Esophagus mucosa (tissue), 1 donor: ENCODE data around the gene TRMT11. TPM values are rescaled to one million over a fixed set of nuclear protein-coding genes. Genes with fewer than 3 reads are reported as not detected.
A peak's percentile ranks its signal among the peaks of the same experiment; 100 is the strongest.
"Not testable (repeated sequence)": the region's sequence is repeated elsewhere in the genome, so short reads cannot be mapped to it uniquely, and the experiment has no call there.

ENCODE experiments used
- ATAC-seq: fragments of 200-7000 bp; cut with Tn5 transposase; one replicate; pipeline ENCODE4 v1.9.1; 2020
- total RNA-seq: library from RNA; stranded (reverse); gene quantifications from one replicate; pipeline ENCODE4 v1.2.4, GENCODE V29; 2023
- donor health status: DM: yes; HTN: yes; CAD: no.

Gene TRMT11
- total RNA-seq, 1 donor from 2014 or later = 11.0 TPM

DNA sequence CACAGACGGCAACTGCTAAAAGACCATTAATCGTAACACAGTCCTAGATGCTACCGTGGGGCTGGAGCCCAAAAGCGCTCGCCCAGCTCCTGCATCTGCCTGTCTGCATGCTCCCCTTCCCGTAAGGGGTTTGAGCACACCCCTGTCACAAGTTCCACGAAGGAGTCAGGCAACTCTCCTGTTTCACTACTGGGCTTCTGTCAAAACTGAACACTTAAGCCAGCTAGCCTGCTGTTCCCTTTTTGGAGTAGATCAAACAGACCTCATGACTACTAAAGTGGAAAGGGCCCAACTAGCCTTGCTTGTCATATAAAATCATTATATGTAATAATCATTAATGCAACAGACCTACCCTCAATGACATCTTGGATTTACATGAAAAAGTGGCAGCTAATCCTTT, 61.3 kb downstream of the TRMT11 start:
- ATAC-seq = no peak

- ATAC-seq = no peak
Measured at GRCh38 chr6:126048635-126049034, 62.3 kb downstream of the TRMT11 start.

DNA sequence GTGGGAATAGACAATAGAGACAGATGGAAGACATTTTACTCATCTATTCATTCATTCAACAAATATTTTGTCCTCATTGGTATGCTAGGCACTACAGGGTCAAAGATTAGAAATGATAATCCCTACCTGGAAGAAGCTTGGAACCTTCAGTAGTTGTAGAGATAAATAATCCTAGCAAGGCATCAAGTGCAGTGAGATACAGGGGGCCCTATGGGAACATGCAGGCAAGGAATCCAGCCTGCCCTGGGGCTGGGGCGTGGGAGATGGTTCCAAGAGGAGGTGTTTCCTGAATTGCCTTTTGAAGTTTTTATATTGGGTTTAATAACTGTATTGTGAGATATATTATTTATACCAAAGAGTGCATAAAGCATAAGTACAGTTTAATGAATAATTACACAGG, 64.5 kb downstream of the TRMT11 start:
- ATAC-seq = no peak

GRCh38 chr6:126051791-126052190, 65.5 kb downstream of the TRMT11 start:
- ATAC-seq = no peak

DNA sequence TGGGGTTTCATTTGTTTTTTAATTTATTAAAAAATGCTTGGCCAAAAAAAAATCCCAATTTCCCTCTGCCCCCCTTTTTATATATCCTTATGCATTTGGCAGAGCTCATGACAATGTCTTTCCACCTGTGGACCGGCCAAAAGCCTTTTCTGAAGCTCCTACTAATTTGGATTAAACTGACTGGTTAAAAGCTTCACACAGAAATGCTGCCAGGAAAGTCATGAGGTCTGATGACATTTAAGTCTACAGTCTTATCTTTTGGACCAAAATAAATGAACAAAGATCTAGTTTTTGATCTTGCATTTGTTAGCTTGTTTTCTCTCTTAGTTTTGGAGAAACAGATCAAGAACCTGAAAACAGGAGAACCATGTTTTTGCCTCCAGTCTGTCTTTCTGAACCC, 66.1 kb downstream of the TRMT11 start:
- no peak for ATAC-seq

DNA sequence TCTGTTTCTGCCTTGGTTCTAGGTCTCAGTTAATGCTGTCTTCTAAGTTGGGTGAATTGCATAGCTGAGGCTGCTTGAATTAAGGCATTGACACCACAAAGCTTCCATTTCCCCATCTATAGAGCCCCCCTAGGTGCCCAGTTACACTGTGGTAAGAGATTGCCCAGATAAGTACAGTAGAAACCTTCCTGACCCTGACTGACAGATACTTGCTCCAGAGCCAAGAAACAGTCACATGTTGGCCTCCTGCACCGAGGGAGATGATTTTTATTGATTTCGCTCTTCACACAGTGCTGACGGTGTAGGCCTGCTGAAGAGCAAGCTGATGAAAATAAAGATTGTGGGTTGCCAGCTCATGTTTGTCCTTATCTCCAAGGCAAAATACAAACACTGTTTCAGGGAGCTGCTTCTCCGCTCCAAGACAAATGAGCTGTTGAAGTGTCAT, 67.9 kb downstream of the TRMT11 start:
- ATAC-seq = no peak

DNA sequence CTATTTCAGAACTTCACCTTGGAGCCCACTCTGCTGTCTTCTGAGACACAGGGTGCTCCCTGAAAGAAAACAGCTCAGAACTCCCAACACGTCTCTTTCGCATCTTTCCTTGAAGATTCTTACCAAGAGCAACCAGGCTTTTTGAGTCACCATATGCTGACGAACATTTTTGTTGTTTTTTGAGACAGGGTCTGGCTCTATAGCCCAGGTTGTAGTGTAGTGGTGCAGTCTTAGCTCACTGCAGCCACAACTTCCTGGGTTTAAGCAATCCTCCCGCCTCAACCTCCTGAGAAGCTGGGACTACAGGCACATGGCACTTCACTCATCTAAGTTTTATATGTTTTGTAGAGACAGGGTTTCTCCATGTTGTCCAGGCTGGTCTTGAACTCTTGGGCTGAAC, 68.5 kb downstream of the TRMT11 start:
- ATAC-seq = no peak

DNA sequence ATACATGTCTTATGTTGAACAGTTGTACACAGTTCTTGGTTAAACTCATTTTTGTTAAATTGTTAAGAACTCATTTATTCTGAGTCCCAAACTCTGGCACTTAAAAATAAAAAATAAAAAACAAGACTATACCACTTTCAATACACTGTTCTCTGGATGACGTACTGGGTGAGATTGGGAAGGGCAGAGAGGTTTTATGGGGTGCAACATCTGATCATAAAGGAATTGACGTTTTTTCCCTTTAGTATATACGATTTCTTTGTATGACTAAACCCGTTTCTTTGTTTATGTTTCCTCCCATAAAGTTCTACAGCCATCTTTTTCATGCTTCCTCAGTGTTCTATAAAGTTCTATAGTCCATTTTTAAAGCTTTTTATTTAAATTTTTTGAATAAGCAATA, 69.1 kb downstream of the TRMT11 start:
- no peak for ATAC-seq

DNA sequence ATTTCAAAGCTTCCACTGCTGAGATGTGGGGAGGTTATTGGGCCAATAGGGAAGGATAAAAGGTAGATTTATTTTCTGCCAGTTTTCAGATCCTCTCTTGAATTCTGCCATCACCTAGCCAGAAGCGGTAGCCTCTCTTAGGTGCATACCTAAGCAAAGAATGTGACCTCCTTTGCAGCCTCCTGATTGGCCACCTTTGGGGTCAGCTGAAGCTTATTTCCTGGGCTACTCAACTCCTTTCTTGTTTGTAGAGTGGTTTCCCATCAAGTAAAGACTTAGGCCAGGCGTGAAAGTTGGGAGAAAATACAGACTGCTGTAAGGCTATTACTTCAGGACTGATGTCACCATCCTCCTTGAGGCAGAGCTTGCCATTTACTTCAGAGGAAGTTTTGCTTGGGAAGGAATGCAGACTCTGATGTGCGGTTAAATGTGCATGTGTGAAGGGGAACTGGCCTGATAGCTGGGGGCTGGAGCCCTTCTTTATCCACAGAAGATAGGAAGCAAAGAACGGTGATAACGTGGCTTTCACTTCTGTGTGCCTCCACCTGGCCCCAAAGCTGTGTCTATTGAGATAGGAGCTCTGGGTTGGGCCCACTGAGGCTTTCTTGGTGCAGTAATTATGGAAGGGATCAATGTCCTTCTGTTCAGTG, 70.1 kb downstream of the TRMT11 start:
- no peak for ATAC-seq

DNA sequence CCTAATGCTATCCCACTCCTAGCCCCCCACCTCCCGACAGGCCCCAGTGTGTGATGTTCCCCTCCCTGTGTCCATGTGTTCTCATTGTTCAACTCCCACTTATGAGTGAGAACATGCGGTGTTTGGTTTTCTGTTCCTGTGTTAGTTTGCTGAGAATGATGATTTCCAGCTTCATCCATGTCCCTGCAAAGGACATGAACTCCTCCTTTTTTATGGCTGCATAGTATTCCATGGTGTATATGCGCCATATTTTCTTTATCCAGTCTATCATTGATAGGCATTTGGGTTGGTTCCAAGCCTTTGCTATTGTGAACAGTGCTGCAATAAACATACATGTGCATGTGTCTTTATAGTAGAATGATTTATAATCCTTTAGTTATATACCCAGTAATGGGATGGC, 71.7 kb downstream of the TRMT11 start:
- ATAC-seq = not testable (repeated sequence)

- no peak for ATAC-seq
Measured at GRCh38 chr6:126060400-126060799, 74.1 kb downstream of the TRMT11 start.

DNA sequence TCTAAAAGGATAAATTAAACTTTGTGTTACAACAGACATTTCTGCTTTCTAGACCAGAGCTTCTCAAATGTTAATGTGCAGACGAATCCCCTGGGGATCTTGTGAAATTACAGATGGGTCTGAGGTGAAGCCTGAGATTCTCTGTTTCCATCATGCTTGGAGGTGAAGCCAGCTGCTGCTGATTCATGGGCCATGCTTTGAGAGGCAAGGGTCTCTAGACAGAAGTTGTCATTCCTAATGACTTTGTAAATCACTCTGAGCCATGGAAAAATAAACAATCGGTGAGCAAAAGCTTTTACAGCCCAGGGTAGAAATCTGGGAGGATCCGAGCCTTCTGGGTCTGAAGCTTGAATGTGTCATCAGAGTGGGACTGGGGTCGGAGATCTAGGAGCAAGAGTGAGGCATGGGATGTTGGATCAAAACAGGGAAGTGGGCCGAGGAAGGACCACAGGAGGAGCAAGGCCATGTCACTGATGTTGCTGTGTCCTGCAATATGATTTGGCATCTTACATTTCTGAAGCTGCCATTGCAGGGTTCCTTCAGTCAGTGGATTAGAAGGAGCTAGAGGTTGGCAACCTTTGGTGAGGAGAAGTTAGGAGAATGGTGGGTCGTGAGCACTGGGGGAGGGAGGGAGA, 77.3 kb downstream of the TRMT11 start:
- no peak for ATAC-seq

DNA sequence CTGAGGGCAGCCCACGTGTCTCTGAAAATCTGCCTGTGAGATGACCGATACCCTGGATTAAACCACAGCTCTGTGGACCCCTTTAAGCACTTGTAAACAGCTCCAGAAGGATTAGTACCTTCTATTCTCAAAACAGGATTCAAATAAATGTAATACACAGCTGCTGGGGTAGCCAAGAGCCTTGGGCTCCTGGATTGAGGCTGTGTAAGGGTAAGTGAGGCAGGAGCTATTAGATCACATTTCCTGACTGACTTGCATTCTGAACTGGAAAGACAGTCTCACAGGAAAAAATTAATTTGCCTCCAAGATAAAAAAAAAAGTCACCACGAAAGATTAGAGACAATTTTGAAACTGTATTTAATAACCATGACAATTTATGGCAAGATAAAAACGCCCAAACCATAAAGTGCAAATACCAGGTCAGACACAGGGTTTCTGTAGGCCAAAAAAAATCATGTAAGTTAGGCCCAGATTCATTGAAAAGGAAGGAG, 78.0 kb downstream of the TRMT11 start:
- no peak for ATAC-seq

DNA sequence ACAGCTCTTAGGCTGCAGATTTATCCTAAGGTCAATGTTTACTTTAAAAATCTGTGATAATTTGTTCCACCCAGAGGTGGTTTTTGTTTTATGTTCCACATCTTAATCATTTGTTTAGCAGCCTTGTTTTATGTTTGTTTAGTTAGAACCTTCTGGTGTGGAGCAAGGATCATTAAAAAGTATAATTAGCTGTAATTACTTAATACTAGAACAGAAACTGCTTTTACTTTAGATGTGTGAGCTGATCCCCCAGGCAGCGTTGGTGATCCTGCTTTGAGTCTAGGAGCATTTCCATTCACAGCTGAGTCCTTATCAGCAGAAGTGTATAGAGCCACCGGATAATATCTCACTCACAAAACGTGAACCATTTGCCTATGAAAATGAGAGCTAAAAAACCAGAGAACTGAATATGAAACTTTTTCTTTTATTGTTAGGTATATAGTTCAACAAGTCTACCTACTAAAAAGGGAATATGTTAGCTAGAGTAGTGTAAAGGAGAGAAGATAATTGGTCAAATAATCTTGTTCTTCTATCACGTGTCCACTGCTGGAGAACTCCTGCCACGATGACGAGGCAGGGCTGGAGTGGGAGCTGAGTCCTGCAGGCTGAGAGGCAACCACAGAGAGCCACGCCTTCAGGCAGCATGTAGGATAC, 78.5 kb downstream of the TRMT11 start:
- no peak for ATAC-seq

- ATAC-seq = peak; percentile 50
Measured at GRCh38 chr6:126066053-126067048, 80.0 kb downstream of the TRMT11 start.

DNA sequence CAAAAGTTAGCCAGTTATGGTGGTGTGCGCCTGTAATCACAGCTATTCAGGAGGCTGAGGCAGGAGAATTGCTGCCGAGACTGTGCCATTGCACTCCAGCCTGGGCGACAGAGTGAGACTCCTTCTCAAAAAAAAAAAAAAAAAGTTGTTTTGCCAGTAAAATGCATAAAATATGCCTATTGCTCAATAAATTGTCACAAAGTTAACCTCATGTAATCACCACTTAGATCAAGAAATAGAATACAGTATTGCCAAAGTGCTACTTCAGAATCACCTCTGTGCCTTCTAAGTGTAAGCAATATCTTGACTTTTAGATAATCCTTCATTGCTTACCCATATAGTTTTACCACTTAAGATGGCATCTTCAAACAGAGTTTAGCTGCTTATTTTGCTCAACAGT, 80.7 kb downstream of the TRMT11 start:
- ATAC-seq = no peak

GRCh38 chr6:126069449-126069848, 83.1 kb downstream of the TRMT11 start:
- ATAC-seq = no peak

DNA sequence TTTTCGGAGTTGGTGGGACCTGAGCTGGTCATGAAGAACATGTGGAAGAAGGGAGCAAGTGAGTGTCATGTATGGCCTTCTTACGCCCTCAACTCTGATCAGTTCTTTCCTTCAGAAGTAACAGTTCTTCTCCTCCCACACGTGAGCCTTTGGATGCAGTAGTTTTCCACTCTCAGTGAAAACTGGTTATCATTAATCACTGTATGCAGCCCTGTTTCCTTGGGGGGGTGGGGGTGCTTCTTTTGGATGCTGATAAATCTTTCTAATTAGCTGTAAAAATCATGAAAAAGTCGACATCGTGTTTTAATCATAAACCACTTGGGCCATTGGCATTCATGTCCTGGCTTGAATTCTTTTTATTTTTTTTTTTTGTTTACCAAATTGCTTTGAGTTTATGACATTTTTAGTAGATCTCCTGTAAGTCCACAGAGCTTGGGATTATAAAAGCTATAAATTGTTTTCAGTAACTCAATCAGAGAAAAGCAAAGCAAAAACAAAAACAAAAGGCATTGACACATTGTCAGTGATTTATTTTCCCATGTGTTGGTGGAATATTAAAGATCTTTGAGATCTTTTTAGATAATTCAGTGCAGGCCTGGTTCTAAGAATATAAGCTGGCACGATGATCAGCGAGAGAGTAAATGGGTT, 84.8 kb downstream of the TRMT11 start:
- ATAC-seq = no peak

GRCh38 chr6:126072172-126072571, 85.8 kb downstream of the TRMT11 start:
- ATAC-seq = no peak

- ATAC-seq = no peak
Measured at GRCh38 chr6:126072834-126073233, 86.5 kb downstream of the TRMT11 start.

- ATAC-seq = no peak
Measured at GRCh38 chr6:126075335-126076071, 89.2 kb downstream of the TRMT11 start.
